Adipocyte (in vitro differentiated cells): ENCODE results near the gene DAPK3.
"Not testable (repeated sequence)": the region's sequence is repeated elsewhere in the genome, so short reads cannot be mapped to it uniquely, and the experiment has no call there.

ENCODE experiments used
- DNase-seq: peaks from one replicate; pipeline ENCODE4 v3.0.0-alpha.2; 2015; ENCODE audit warnings: low read depth
- H3K27me3 ChIP-seq: replicated peaks from 2 replicates; pipeline ENCODE4 v1.7.0; 2013; ENCODE audit warnings: mild to moderate bottlenecking, low read length, moderate library complexity; ENCODE audit not compliant: control insufficient read depth, insufficient read depth
- H3K36me3 ChIP-seq: 2 replicates; pipeline ENCODE4 v1.7.0; 2013; ENCODE audit warnings: low read length, mild to moderate bottlenecking, moderate library complexity; ENCODE audit not compliant: control insufficient read depth, insufficient read depth, severe bottlenecking
- H3K4me1 ChIP-seq: 2 replicates; pipeline ENCODE4 v1.7.0; 2013; ENCODE audit warnings: mild to moderate bottlenecking, low read length, moderate library complexity; ENCODE audit not compliant: control insufficient read depth, insufficient read depth
- H3K4me3 ChIP-seq: 2 replicates; pipeline ENCODE4 v1.7.0; 2013; ENCODE audit warnings: mild to moderate bottlenecking, low read length, moderate library complexity
- H3K9ac ChIP-seq: 2 replicates; pipeline ENCODE4 v1.7.0; 2013; ENCODE audit warnings: mild to moderate bottlenecking, low read length, moderate library complexity
- H3K9me3 ChIP-seq: 2 replicates; pipeline ENCODE4 v1.7.0; 2013; ENCODE audit warnings: mild to moderate bottlenecking, low read length, moderate library complexity; ENCODE audit not compliant: control insufficient read depth

The DAPK3 gene

DNA sequence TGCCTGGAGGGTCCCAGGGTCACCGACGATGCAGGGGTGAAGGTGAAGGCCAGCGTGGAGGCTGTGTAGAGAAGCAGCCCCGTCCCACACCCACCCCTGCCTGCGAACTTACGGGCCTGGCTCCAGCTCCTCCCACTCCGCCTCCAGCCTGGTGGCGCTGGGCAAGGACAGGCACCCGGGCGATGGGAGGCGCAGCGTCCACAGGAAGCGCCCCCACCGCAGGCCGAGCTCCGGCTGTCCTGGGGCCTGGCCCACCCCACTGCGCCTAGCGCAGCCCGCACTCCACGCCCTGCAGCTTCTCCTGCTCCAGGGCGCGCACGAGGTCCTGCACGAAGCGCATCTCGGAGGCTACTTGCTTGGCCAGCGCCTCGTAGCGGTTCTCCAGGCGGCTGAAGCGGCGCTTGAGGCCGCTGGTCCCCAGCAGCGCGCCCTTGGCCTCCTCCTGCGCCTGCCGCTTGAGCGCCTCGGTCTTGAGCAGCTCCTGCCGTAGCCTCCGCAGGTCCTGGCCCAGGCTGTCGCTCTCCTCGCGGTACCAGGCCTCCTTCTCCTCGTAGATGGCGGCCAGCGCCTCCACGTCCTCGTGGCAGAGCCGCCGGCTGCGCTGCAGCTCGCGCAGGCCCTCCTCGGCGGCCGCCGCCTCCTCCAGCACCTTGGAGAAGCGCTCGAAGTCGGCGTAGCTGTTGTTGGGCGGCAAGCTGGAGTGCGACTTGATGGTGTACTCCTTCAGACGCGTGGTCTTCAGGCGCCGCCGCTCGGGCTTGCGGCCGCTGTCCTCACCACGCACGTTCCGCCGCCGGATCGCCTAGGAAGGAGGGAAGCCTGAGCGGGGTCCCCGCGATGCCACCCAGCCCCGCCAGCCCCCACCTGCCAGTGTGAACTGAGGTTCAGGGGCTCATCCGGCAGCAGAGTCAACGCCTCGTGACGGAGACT is 11.8 kb downstream of the DAPK3 start:
- DNase-seq = no peak
- Histone ChIP-seq H3K4me1 (peaks cover 4% of the 10 kb centered on the region), H3K9ac (no peak overlapping the region), H3K9me3 (no peaks in the 10 kb centered on the region), H3K4me3 (no peak overlapping the region), H3K36me3 (peaks cover 73% of the 10 kb centered on the region), H3K27me3 (no peaks in the 10 kb centered on the region)

DNA sequence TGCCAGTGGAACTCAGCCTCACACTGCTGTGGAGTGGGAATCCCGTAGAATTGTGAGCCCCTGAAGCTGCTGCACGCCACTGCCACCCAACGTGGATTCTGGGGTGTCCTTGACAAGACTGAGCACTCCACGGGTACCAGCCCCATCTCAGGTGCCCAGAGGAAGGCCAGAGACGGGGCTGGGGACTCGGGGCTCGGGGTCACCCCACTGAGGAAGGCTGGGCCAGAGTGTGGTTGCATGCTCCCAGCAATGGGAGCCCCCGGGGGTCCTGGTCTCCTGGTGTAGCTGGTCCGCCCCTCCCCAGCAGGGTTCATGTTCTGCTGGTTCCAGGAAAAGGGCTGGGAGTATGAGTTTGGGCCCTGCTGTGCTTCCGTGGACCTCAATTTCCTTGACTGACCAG is 15.2 kb downstream of the DAPK3 start:
- peaks cover 39% of the 10 kb centered on the region for H3K36me3 ChIP-seq
- peaks cover 7% of the 10 kb centered on the region for H3K4me1 ChIP-seq
- H3K4me3 ChIP-seq = no peak overlapping the region
- H3K9me3 ChIP-seq = no peaks in the 10 kb centered on the region
- no peak overlapping the region for H3K9ac ChIP-seq
- DNase-seq = no peak
- no peaks in the 10 kb centered on the region for H3K27me3 ChIP-seq

DNA sequence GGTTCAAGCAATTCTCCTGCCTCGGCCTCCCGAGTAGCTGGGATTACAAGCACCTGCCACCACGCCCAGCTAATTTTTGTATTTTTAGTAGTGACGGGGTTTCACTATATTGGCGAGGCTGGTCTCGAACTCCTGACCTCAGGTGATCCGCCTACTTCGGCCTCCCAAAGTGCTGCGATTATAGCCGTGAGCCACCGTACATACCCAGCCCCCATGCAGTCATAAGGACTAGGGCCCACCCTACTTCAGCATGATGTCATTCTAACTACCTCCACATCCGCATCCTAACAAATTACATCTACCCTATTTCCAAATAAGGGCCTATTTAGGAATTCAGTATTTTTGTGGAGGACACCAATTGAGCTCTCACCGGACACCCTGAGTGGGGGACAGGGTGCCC is 15.6 kb downstream of the DAPK3 start:
- H3K9me3 ChIP-seq, H3K27me3 ChIP-seq, H3K4me1 ChIP-seq, H3K9ac ChIP-seq, H3K4me3 ChIP-seq, DNase-seq: not testable (repeated sequence)
- H3K36me3 ChIP-seq = peaks cover 36% of the 10 kb centered on the region

DNA sequence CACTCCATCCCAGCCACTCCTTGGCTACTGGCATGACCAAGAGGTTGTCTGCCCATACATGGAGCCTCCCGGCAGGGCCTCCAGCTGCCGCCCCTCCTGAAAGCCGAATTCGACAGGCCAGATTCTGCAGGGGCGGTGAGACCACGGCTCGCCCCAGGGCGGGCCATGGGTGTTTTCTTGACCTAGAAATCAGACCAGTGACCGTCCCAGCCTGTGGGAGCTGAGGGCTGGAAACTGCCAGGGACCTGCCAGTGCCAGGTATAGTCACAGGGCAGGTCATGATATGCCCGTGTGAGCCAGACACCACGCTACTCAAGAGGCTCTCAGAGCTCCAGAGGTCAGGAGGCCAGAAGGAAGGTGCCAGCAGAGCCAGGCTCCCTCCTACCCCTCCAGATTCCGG is 16.8 kb downstream of the DAPK3 start:
- no peaks in the 10 kb centered on the region for H3K9me3 ChIP-seq
- no peak overlapping the region for H3K9ac ChIP-seq
- H3K4me3 ChIP-seq = no peak overlapping the region
- no peak for DNase-seq
- peaks cover 7% of the 10 kb centered on the region for H3K4me1 ChIP-seq
- H3K27me3 ChIP-seq = no peaks in the 10 kb centered on the region
- peaks cover 24% of the 10 kb centered on the region for H3K36me3 ChIP-seq

DNA sequence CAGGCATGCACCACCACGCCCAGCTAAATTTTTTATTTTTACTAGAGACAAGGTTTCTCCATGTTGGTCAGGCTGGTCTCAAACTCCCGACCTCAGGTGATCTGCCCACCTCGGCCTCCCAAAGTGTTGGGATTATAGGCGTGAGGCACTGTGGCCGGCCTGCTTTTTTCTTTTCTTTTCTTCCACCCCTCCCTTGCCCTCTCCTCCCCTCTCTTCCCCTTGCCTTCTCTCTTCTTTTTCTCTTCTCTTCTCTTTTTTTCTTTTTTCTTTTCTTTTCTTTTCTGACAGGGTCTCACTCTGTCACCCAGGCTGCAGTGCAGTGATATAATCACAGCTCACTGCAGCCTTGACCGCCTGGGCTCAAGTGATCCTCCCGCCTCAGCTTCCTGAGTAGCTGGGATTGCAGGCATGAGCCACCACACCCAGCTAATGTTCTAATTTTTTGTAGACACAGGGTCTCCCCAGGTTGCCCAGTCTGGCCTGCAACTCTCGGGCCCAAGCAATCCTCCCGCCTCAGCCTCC is 18.1 kb downstream of the DAPK3 start:
- H3K27me3 ChIP-seq, H3K9ac ChIP-seq, H3K4me3 ChIP-seq, H3K4me1 ChIP-seq, DNase-seq, H3K9me3 ChIP-seq: not testable (repeated sequence)
- peaks cover 13% of the 10 kb centered on the region for H3K36me3 ChIP-seq

DNA sequence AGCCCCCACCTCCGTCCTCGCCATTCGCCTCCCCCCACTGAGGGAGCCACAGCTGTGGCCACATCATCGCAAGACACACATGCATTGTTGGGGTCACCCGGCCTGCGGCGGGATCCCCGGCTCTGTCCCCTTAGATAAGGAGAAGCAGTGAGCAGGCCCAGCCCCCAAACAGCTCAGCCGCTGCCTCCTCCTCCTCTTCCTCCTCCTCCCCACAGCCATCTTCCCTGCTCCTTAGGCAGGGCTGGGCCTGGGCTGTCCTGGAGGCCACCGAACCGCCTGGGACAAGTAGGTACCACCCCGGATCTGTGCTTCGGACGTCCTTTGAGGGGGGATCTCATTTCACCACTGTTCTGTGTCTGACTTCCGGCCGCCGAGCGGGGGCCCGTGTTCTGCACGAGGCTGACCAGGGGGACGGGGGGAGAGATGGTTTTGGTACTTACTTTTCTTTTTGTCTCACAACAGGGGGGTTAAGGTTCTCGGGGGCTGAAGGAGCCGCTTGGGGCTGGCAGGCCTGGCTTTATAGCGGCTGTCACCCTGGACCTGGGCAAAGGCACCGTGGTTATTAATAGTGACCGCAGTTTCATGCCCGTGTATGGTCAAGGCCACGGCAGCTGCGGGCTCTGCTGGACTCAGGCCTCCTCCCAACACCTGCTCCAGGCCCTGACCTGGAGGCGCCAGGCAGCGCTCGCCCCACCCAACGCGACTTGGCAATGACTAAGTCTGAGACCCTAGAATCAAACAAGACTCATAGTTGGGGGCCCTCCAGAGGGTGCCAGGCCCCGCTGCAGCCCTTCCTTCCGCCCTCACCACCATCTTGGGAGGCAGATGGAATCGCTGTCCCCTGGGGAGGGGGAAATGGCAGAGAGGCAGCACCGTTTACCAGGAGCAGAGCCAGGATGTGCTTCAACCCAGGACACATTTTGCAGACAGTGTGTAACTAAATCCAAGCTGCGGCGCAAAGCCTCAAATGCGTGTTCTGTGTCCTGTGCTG is 19.7 kb downstream of the DAPK3 start:
- DNase-seq = no peak

DNA sequence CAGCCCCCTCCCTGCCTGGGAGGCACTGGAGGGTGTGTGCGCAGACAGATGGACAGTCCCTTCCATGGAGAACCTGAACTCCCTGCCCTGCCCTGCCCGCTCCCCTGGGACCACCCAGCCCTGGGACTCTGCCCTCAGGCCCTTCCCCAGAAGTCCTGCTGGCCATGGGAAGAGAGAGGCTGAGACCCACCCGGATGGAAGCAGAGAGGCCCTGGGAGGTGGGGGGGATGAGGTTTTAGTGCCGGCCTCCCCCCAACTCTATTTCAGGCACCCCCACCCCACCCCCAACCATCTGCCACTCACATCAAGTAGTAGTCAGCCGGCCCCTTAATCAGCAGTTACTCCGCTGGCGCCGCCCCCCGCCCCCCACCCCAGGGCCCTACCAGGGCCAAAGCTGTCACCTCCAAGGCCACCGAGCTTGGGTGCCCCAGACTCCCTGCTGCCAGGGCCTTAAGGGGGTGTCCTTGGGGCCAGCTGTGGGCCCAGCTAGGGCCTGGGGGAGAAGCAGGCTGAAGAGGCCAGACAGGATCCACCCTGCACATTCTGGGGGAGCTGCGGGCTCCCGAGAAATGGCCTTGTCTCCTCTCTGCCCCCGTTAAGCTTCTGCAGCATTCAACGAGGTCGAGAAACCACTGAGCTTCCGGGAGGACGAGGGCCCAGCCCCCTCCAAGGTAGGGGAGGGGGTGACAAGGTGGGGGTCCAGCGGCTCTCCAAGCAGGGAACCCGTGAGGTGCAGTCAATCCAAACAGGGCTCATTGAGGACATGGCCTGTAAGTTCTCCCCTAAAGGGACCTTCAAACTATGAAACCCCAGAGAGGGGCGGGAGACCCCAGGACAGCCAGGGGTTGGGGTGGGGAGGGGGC is 20.7 kb downstream of the DAPK3 start:
- Histone ChIP-seq H3K9me3 (no peaks in the 10 kb centered on the region), H3K36me3 (no peaks in the 10 kb centered on the region), H3K4me1 (peaks cover 7% of the 10 kb centered on the region), H3K9ac (no peak overlapping the region), H3K4me3 (no peak overlapping the region), H3K27me3 (no peaks in the 10 kb centered on the region)
- DNase-seq = no peak

More for the DNA sequence above, 19.7 kb downstream of the DAPK3 start:
- Histone ChIP-seq H3K4me3 (no peak overlapping the region), H3K27me3 (no peaks in the 10 kb centered on the region), H3K9me3 (no peaks in the 10 kb centered on the region), H3K36me3 (peaks cover 4% of the 10 kb centered on the region), H3K9ac (no peak overlapping the region), H3K4me1 (peaks cover 3% of the 10 kb centered on the region)

DNA sequence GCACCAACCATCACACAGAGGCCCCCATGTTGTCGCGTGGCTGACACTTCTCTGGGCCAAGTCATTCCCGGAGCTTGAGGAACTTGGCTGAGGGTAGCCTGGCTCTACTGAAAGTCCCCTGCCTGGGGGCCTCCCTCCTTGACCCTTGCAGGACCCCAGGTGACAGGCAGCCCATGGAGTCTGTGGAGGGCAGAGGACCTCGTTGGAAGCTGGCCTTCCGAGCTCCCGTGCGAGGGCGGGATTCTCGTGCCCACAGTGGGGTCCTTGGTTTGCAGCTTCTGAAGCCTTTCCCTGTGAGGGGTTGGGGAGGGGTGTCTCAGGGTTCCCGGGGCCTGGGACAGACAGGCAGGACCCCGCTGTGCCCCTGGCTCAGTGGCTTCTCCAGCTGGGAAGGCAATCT is 21.6 kb downstream of the DAPK3 start:
- Histone ChIP-seq H3K9ac (no peak overlapping the region), H3K36me3 (no peaks in the 10 kb centered on the region), H3K4me3 (no peak overlapping the region), H3K4me1 (peaks cover 7% of the 10 kb centered on the region), H3K9me3 (no peaks in the 10 kb centered on the region), H3K27me3 (no peaks in the 10 kb centered on the region)
- DNase-seq = no peak

DNA sequence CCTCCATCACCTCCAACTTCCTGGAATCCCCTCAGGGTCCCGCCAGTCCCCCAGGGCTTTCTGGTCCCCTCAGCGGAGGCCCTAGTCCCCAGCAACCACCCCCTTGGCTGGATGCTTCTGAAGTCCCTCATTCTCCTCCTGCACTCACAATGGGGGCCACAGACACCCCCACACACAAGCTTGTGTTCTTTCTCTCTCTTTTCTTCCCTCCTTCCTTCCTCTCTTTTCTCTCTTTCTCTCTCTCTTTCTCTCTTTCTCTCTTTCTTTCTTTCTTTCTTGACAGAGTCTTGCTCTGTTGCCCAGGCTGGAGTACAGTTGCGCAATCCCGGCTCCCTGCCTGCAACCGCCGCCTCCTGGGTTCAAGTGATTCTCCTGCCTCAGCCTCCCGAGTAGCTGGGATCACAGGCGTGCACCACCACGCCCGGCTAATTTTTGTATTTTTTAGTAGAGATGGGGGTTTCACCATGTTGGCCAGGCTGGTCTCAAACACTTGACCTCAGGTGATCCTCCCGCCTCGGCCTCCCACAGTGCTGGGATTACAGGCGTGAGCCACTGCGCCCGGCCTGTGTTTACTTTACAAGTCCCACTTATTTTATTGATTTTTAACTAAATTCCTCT is 23.5 kb downstream of the DAPK3 start:
- H3K4me3 ChIP-seq, H3K36me3 ChIP-seq, H3K27me3 ChIP-seq, DNase-seq, H3K9me3 ChIP-seq, H3K4me1 ChIP-seq, H3K9ac ChIP-seq: not testable (repeated sequence)

DNA sequence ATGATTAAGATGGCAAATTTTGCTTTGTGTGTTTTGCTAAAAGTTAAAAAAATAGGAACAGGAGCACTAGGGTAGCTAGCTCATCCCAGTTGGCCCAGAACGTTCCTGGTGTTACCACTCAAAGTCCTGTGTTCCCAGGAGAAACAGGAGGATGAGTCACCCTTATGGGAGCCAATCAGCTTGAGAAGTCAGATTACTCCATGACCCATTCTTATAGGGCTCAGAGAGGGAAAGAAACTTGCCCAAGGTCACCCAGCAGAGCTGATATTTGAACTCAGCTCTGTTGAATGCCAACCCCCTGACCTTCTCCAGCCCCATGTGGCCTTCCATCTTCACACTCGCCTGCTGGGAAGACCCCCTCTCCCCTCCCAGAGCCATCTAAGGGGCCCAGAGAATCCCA is 25.1 kb downstream of the DAPK3 start:
- DNase-seq = no peak
- Histone ChIP-seq H3K9ac (no peak overlapping the region), H3K4me1 (peaks cover 4% of the 10 kb centered on the region), H3K9me3 (no peaks in the 10 kb centered on the region), H3K4me3 (no peak overlapping the region), H3K27me3 (no peaks in the 10 kb centered on the region), H3K36me3 (no peaks in the 10 kb centered on the region)
